NOMO-1 treated with dmso at 0.1 percent for 144 hours (cell line): Measurements from ENCODE around the gene UGT1A6.

Experiments used
- DNase-seq: peaks from one replicate; lab custom pipeline; 2025; ENCODE audit not compliant: unreplicated experiment; lab: John Stamatoyannopoulos, UW

Gene UGT1A6

DNA sequence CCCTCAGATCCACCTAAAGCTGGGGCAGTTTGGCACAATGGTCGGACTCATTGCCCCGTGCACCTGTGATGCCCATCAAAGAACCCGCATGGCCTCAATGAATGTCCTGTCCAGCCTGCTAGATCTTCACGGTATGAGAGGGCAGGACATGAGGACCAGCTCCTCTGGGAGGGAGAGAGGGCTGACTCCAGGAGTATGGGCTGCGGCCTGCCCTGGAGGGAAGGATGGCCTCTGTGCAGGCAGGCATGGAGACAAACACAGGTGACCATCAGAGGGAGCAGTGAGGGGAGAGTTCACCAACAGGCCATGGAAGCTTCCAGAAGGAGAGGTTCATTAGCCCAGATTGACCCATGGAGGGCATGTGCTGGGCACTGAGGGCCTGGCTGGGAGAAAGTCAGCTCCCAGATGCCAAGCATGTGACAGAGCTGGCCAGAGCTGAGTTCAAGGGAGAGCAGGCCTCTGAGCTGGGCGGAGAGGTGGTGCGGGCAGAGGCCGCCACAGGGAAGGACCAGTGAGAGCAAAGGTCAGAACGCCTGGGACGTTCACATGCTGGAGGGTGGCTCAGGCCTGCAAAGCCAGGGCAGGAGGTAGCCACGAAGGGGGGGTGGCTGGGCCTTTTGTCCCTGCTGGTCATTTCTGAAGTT is 125.4 kb downstream of the UGT1A6 start:
- no peak for DNase-seq

DNA sequence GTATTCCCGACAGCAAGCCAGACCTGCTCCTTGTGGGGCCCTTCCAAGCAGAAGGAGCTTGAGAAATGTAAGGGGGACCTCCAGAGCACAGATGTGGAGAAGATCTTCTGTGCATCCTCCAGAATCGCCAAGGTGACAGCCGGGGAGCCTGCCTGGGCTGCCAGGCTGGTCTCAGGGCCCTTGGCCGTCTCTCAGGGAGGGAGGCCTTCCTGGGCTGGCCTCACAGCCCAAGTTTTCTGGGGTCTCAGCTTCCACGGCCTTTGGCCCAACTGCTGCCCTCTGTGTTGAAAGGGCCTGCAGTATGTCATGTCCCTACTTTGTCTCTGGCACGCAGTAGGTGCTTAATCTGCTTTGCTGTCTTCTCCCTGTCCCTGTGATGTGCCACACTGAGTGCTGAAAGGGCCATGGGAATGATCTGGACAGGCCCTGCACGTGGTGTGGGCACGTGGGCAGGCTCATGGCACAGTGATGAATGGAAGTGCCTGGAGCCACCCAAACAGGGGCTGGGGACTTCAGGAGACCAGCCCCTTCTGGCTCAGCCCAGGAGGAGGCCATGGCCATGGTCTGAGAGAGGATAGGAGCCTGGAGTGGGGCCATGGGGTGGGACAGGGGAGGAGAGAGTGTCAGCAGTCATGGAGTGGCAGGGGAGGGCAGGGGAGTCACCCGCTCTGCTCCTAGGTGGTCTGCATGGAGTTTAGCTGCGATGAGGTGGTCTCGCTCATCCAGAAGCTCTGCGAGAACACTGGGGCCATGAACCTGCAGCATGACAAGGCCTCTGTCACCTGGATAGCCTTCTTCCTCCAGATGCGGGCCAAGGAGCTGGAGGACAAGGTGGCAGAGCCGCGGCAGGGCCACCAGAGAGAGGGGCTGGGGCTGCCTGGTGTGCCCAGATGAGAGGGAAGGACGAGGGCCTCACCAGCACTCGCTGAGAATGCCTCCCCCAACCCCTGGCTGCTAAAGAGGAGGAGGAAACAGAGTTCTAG is 126.2 kb downstream of the UGT1A6 start:
- DNase-seq, result no peak

DNA sequence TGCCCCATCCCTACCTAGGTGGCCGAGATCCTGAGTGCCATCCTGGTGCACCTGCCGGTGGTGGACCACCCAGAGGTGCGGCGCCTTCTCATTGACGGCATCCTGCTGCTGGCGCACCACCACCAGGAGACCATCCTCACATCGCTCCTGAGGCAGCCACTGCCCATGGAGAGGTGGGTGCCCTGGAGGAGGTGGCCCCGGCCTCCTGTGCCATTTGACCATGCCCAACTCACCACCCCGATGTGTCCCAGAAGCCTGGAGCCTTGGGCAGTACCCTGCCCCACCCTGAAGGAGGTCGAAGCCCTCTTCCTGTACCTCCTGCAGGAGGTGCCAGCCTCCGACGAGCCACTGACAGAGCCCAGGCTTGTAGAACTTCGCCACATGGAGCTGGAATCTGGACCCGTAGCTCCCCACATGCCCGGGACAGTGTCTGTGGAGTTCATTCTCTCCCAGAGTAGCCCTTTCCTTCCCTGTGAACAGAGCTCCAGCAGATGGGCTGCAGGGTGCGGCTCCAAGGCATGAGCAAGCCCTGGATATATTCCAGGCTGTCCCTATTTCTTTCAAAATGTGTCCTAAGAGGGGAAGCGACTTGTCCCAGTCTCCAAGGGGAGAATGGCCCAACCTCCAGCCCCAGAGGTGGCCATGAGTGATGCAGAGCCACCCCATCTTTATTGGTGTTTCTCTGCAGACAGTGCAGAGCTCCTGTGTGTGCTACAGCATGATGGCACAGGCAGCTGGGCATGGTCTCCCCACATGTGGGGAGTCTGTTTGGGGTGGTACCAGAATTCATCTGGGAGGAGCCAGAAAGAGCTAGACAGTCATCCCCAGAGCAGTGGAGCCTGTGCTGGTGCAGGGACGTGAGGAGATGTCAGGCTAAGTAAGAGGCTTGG is 127.4 kb downstream of the UGT1A6 start:
- no peak for DNase-seq

DNA sequence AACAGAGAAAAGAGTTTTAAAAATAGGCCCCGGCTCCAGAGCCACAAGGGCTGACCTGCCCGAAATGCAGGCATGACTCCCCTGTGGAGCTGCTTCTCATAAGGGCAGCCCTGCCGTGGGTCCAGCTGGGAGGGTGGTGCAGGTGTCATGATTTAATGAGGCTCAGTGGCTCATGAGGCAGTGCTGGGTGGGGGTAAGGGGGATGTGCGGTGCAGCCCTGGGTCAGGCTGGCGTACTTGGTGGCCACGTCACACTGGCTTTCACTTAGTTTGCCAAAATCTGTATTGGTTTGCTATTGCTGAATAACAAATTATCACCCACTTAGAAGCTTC is 128.1 kb downstream of the UGT1A6 start:
- DNase-seq, result no peak

DNA sequence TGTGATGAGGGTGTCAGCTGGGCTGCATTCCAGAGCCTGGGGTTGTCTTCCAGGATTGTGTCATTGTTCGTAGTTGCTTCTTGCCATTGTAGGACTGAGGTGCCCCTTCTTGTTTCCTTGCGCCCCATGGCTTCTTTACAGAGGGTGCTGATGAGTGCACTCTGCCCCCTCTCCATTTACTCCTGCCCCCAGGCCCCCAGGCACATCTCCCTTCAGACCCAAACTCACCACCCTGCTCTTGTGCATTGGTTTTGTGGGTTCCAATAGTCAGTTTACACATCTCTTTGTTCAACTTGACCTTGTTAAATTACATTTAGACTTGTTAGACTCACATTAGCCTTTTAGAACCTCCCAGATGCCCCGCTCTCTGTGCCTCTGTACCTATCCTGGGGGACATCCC is 128.5 kb downstream of the UGT1A6 start:
- DNase-seq, result no peak

DNA sequence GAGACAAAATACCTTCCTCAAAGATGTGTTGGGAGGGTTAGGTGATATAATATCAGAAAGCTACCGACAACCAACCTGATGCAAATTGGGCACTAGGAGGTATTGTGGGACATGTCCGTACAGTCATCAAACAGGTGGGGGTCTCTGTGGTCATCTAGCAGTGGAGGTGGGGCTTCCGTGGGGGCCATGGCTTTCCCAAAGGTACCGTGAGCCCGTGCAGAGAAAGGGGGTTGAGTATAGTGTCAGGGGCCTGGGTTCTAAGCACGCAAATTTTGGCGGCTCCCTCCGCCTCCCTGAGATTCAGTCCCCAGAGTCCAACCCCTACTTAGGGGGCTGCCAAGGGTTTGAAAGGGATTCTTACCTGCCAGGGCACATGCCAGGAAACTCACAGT is 129.0 kb downstream of the UGT1A6 start:
- no peak for DNase-seq

DNA sequence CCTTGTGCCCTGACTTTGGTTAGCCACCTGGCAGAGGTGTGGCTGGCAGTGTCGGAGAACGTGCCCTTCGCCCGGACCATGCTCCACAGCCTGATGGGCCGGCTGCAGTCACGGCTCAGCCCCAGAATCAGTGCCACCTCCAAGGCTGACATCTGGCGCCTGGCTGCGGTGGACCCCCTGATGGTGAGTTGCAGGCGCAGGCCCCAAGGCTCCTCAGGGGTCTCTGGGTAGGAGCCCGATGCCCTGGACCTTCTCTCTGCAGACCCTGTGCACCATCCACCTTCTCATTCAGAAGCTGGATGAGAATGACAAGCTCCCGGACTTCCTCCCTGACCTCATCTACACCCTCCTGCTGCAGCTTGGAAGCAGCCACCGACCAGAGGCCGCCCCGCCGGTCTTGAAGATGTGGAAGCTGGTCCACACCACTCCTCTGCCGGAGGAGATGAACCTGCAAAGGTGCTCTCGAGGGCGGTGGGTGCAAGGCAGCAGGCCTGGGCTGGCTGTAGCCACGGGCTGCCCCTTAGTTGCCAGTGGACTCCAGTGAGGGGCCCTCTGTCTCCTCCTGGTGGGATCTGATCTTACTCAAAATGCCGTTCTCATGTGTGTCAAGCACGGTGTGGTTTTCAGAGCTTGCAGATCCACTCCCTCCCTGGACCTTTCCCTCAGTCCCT is 129.5 kb downstream of the UGT1A6 start:
- DNase-seq, result no peak
